Measurements from ENCODE around the gene RAI14.

DNA sequence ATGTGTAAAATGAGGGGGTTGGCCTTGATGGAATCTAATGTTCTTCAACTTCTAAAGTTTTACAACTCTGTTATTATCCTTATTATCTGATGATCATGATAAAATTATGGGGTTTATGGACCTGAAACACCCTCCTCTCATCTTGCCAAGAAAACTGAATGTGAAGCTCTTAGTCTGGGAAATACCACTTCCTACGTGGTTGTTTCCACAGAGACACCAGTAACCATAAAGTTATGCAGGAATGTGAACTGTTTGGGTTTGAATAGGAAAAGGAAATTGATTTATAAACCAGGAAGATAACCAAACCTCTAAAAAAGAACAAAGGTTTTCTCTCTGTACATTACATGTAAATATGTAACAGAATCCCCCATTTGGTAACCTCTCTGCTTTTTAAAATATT is 28.3 kb upstream of the RAI14 start:
- TF ChIP-seq, protein P1, sequence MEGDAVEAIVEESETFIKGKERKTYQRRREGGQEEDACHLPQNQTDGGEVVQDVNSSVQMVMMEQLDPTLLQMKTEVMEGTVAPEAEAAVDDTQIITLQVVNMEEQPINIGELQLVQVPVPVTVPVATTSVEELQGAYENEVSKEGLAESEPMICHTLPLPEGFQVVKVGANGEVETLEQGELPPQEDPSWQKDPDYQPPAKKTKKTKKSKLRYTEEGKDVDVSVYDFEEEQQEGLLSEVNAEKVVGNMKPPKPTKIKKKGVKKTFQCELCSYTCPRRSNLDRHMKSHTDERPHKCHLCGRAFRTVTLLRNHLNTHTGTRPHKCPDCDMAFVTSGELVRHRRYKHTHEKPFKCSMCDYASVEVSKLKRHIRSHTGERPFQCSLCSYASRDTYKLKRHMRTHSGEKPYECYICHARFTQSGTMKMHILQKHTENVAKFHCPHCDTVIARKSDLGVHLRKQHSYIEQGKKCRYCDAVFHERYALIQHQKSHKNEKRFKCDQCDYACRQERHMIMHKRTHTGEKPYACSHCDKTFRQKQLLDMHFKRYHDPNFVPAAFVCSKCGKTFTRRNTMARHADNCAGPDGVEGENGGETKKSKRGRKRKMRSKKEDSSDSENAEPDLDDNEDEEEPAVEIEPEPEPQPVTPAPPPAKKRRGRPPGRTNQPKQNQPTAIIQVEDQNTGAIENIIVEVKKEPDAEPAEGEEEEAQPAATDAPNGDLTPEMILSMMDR (IDR thresholded peaks at IDR 0.05; ENCODE audit: insufficient read depth, low read depth, low read length) = no peak
- no peak for TF ChIP-seq EZH2 (IDR thresholded peaks at IDR 0.05; ENCODE audit: insufficient read depth, low read length)

All from astrocyte (in vitro differentiated cells and primary cell).